KMS-11 (cell line): ENCODE results near the gene B3GALT2.
"Not testable (repeated sequence)": the region's sequence is repeated elsewhere in the genome, so short reads cannot be mapped to it uniquely, and the experiment has no call there.

Source experiments
- H2AFZ ChIP-seq: fragments of 200-600 bp; sonication (generic); 2 replicates; pipeline ENCODE4 v1.6.1; 2016; ENCODE audit warnings: antibody characterized with exemption, mixed run types, low read depth
- H3K27ac ChIP-seq: fragments of 200-600 bp; sonication (generic); 2 replicates; pipeline ENCODE4 v1.6.1; 2016; ENCODE audit warnings: mild to moderate bottlenecking, mixed run types
- H3K27me3 ChIP-seq: fragments of 200-600 bp; sonication (generic); 2 replicates; pipeline ENCODE4 v1.6.1; 2017; ENCODE audit warnings: mild to moderate bottlenecking, low read depth, mixed run types, moderate library complexity; ENCODE audit not compliant: insufficient read depth
- H3K36me3 ChIP-seq: fragments of 200-600 bp; sonication (generic); 2 replicates; pipeline ENCODE4 v1.6.1; 2017; ENCODE audit warnings: mild to moderate bottlenecking, mixed run types; ENCODE audit not compliant: insufficient read depth
- H3K4me1 ChIP-seq: fragments of 200-600 bp; sonication (generic); 2 replicates; pipeline ENCODE4 v1.6.1; 2016; ENCODE audit warnings: mild to moderate bottlenecking, low read depth, mixed run types; ENCODE audit not compliant: poor library complexity, severe bottlenecking
- H3K4me2 ChIP-seq: fragments of 200-600 bp; sonication (generic); 2 replicates; pipeline ENCODE4 v1.7.0; 2016; ENCODE audit warnings: mild to moderate bottlenecking, mixed run types
- H3K4me3 ChIP-seq: fragments of 200-600 bp; sonication (generic); IDR thresholded peaks from 2 replicates; pipeline ENCODE4 v1.6.1; 2017; ENCODE audit warnings: low read depth, low read length, mixed read lengths; ENCODE audit not compliant: insufficient read depth
- H3K79me2 ChIP-seq: fragments of 200-600 bp; sonication (generic); 2 replicates; pipeline ENCODE4 v1.6.1; 2016; ENCODE audit warnings: low read depth, mixed run types; ENCODE audit not compliant: insufficient read depth
- H3K9ac ChIP-seq: fragments of 200-600 bp; sonication (generic); 2 replicates; pipeline ENCODE4 v1.6.1; 2016; ENCODE audit warnings: mild to moderate bottlenecking, mixed run types
- H4K20me1 ChIP-seq: fragments of 200-600 bp; sonication (generic); 2 replicates; pipeline ENCODE4 v1.6.1; 2016; ENCODE audit warnings: mild to moderate bottlenecking, mixed run types; ENCODE audit not compliant: insufficient read depth
- TF ChIP-seq, protein P1 (sequence below): fragments of 200-600 bp; sonication (generic); conservative IDR thresholded peaks from 2 replicates; pipeline ENCODE4 v1.6.1; 2017; ENCODE audit warnings: low read depth, mild to moderate bottlenecking, antibody characterized with exemption, low read length, moderate library complexity, mixed read lengths

Gene B3GALT2

DNA sequence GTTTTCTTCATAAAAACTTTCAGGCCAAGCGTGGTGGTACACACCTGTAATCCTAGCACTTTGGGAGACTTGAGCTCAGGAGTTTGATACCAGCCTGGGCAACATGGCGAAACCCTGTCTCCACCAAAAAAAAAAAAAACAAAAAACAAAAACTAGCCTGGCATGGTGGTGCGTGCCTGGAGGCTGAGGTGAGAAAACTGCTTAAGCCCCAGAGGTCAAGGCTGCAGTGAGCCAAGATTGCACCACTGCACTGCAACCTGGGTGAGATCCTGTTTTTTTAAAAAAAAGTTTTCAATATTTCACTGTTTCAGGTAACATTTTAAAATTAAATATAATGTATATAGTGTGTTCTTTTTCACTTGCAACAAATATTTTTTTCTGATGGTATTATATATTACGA, 13.5 kb upstream of the B3GALT2 start:
- H3K9ac ChIP-seq: no peak overlapping the region
- no peak overlapping the region for H2AFZ ChIP-seq
- H3K4me2 ChIP-seq: no peak overlapping the region
- no peak overlapping the region for H3K4me3 ChIP-seq
- TF ChIP-seq, protein P1, sequence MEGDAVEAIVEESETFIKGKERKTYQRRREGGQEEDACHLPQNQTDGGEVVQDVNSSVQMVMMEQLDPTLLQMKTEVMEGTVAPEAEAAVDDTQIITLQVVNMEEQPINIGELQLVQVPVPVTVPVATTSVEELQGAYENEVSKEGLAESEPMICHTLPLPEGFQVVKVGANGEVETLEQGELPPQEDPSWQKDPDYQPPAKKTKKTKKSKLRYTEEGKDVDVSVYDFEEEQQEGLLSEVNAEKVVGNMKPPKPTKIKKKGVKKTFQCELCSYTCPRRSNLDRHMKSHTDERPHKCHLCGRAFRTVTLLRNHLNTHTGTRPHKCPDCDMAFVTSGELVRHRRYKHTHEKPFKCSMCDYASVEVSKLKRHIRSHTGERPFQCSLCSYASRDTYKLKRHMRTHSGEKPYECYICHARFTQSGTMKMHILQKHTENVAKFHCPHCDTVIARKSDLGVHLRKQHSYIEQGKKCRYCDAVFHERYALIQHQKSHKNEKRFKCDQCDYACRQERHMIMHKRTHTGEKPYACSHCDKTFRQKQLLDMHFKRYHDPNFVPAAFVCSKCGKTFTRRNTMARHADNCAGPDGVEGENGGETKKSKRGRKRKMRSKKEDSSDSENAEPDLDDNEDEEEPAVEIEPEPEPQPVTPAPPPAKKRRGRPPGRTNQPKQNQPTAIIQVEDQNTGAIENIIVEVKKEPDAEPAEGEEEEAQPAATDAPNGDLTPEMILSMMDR: no peak
- H3K4me1 ChIP-seq: no peaks in the 10 kb centered on the region
- H3K27ac ChIP-seq: no peak overlapping the region
- peaks cover 8% of the 10 kb centered on the region; the same call in 1 of the 2 replicates for H3K79me2 ChIP-seq
- H4K20me1 ChIP-seq: no peaks in the 10 kb centered on the region
- no peaks in the 10 kb centered on the region for H3K36me3 ChIP-seq
- no peaks in the 10 kb centered on the region for H3K27me3 ChIP-seq

DNA sequence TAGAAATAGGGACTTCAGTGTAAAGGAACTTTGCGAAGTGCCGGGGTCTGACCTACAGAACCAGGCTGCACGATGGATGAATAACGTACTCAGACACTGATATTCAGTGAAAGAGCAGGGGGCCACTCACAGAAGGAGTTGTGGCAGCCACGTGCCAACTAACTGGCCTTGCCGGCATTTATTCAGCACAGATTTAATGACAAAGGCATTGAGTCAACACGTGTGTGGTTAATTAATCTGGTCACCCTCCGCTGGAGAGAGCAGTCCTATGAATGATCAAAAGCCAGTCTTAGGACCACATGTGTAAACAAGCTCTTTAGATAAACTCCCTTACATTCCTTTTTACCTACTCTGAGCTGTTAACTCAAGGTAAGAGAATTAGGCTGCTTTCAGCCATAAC, 6.2 kb upstream of the B3GALT2 start:
- Histone ChIP-seq H3K4me2 (no peak overlapping the region), H3K27me3 (no peaks in the 10 kb centered on the region), H3K27ac (no peak overlapping the region), H2AFZ (no peak overlapping the region), H4K20me1 (no peaks in the 10 kb centered on the region), H3K9ac (no peak overlapping the region), H3K79me2 (peaks cover 16% of the 10 kb centered on the region), H3K4me1 (peaks cover 22% of the 10 kb centered on the region), H3K4me3 (no peak overlapping the region), H3K36me3 (no peaks in the 10 kb centered on the region)
- TF ChIP-seq, protein P1: no peak

DNA sequence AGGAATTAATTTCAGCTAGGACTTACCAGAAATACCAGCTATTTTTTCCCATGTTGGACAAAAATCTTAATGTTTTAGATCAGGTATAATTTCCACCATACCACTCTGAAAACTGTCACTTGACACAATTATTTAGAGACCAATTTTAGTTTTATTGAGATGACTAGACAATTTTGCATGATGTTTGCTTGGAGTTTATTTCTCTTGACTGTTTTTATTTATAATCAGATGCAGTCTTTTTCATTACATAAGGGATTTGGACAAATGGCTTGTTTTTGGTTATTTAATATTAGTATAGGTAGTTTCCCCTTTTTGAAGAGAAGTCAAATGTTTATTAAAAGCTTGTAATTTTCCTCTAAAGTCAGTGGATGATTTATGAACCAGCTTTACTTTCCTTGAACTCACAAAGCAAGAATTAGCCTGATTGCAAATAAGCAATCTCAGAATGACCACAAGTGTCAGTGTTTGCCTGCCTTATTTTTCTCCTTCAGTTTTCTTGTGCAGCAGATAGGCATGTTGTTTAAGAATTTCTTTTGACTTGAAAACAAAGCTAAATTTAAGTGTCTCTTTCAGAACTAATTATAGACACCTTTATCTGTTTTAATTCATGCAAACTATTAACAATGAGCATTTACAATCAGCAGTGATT, 3.8 kb upstream of the B3GALT2 start:
- Histone ChIP-seq H3K79me2 (peaks cover 18% of the 10 kb centered on the region; the same call in 1 of the 2 replicates), H2AFZ (no peak overlapping the region), H3K4me2 (peak overlapping the region; percentile 4; the same call in 1 of the 2 replicates)

DNA sequence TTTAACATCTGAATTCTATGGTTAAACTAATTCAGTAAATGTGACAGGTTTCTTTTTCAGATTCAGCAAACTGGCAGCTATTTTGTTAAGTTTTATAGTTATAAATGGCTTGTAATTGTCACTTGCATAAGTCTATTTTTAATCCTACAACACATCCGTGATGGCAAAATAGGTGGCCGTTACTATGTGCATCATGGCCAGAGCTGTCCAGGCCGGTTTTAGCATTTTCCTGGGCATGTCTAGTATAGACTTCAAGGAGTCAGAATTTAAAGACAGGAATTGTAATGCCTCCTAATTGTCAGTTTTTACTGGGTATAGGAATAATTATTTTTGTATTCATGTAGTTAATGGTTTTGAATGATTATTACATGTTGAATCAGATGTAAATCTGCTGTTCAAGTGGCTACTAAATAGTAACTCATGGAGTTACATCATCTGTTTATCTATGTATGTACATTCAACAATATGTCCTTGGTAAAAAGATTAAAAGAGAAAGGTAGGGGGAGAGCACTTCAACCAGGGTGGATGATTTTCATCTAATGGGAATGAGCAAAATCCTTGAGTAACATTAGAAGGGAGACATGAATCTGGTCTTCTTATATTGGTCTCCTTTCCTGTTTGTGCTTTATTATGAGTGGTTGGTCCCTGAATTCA, 3.2 kb upstream of the B3GALT2 start:
- peaks cover 22% of the 10 kb centered on the region for H3K4me1 ChIP-seq
- H3K4me3 ChIP-seq: no peak overlapping the region
- H3K27me3 ChIP-seq: no peaks in the 10 kb centered on the region
- no peak overlapping the region for H2AFZ ChIP-seq
- no peak overlapping the region for H3K27ac ChIP-seq
- H4K20me1 ChIP-seq: no peaks in the 10 kb centered on the region
- H3K79me2 ChIP-seq: peaks cover 18% of the 10 kb centered on the region; the same call in 1 of the 2 replicates
- TF ChIP-seq, protein P1: no peak
- H3K36me3 ChIP-seq: no peaks in the 10 kb centered on the region
- H3K4me2 ChIP-seq: peak overlapping the region; percentile 4; the same call in 1 of the 2 replicates
- no peak overlapping the region for H3K9ac ChIP-seq

More for the DNA sequence above, 3.8 kb upstream of the B3GALT2 start:
- Histone ChIP-seq H3K4me3 (no peak overlapping the region), H4K20me1 (no peaks in the 10 kb centered on the region), H3K36me3 (no peaks in the 10 kb centered on the region), H3K27me3 (no peaks in the 10 kb centered on the region), H3K4me1 (peaks cover 22% of the 10 kb centered on the region), H3K27ac (peak overlapping the region; percentile 1; the same call in 1 of the 2 replicates), H3K9ac (no peak overlapping the region)
- TF ChIP-seq, protein P1: peak; percentile 68

DNA sequence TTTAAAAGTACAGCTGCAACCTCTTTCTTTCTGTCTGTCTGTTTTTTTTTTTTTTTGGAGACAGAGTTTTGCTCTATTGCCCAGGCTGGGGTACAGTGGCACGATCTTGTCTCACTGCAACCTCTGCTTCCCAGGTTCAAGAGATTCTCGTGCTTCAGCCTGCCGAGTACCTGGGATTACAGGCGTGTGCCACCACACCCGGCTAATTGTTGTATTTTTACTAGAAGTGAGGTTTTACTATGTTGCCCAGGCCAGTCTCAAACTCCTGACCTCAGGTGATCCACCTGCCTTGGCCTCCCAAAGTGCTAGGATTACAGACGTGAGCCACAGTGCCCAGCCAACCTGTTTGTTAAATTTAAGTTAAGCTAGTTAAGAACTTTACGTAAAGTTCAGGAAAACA, 2.5 kb upstream of the B3GALT2 start:
- H3K27ac ChIP-seq, H3K27me3 ChIP-seq, H2AFZ ChIP-seq, H4K20me1 ChIP-seq, H3K4me3 ChIP-seq, H3K36me3 ChIP-seq, H3K9ac ChIP-seq, H3K4me2 ChIP-seq: not testable (repeated sequence)
- Histone ChIP-seq H3K4me1 (peaks cover 22% of the 10 kb centered on the region), H3K79me2 (peaks cover 18% of the 10 kb centered on the region)
